HepG2 (cell line): ENCODE results near the gene GPATCH3. TPM values are rescaled to one million over a fixed set of nuclear protein-coding genes. Genes with fewer than 3 reads are reported as not detected.

Experiments used
- BCL6 ChIP-seq: IDR thresholded peaks from 2 replicates; pipeline ENCODE4 v1.6.1; 2016; ENCODE audit warnings: missing genetic modification reagents, missing compliant biosample characterization
- DNMT3B ChIP-seq: conservative IDR thresholded peaks from 2 replicates; pipeline ENCODE4 v1.6.1; 2016; ENCODE audit warnings: missing biosample characterization, control low read depth
- FOXP4 ChIP-seq: sonication (generic); formaldehyde crosslinking; IDR thresholded peaks from 2 replicates; pipeline ENCODE4 v1.4.0; 2020; ENCODE audit warnings: missing genetic modification reagents
- HOXA9 ChIP-seq: sonication (generic); formaldehyde crosslinking; IDR thresholded peaks from 2 replicates; pipeline ENCODE4 v1.8.1; 2022; ENCODE audit warnings: missing genetic modification reagents, mild to moderate bottlenecking, moderate library complexity, borderline replicate concordance
- HOXD1 ChIP-seq: sonication (generic); formaldehyde crosslinking; IDR thresholded peaks from 2 replicates; pipeline ENCODE4 v1.5.0; 2020; ENCODE audit warnings: missing genetic modification reagents
- MLX ChIP-seq: IDR thresholded peaks from 2 replicates; pipeline ENCODE4 v1.6.1; 2016
- MXI1 ChIP-seq: IDR thresholded peaks from 3 replicates; pipeline ENCODE4 v1.6.1; 2012; ENCODE audit warnings: low read depth, low read length, inconsistent platforms, borderline replicate concordance
- MYPOP ChIP-seq: sonication (generic); formaldehyde crosslinking; IDR thresholded peaks from 2 replicates; pipeline ENCODE4 v1.8.1; 2023; ENCODE audit warnings: mild to moderate bottlenecking, moderate library complexity, missing genetic modification reagents
- SKI ChIP-seq: fragments of 450-650 bp; IDR thresholded peaks from one replicate; pipeline ENCODE4 v1.6.1; 2018; ENCODE audit warnings: mild to moderate bottlenecking; ENCODE audit not compliant: partially characterized antibody
- SMAD3 ChIP-seq: sonication (generic); formaldehyde crosslinking; IDR thresholded peaks from 2 replicates; pipeline ENCODE4 v1.4.0; 2020; ENCODE audit warnings: missing genetic modification reagents
- SOX5 ChIP-seq: IDR thresholded peaks from 2 replicates; pipeline ENCODE4 v1.6.1; 2016; ENCODE audit warnings: borderline replicate concordance
- ZFP36L2 ChIP-seq: sonication (generic); formaldehyde crosslinking; IDR thresholded peaks from 2 replicates; pipeline ENCODE4 v1.4.0; 2020; ENCODE audit warnings: missing genetic modification reagents
- ZNF430 ChIP-seq: sonication (generic); formaldehyde crosslinking; IDR thresholded peaks from 2 replicates; pipeline ENCODE4 v1.9.0; 2021; ENCODE audit warnings: mild to moderate bottlenecking, missing genetic modification reagents
- ZNF446 ChIP-seq: sonication (generic); formaldehyde crosslinking; IDR thresholded peaks from 2 replicates; pipeline ENCODE4 v1.5.0; 2020; ENCODE audit warnings: mild to moderate bottlenecking, missing genetic modification reagents
- ZNF709 ChIP-seq: sonication (generic); formaldehyde crosslinking; IDR thresholded peaks from 2 replicates; pipeline ENCODE4 v1.5.0; 2020; ENCODE audit warnings: mild to moderate bottlenecking, missing genetic modification reagents
- polyA plus RNA-seq, 8 experiments: library from polyadenylated mRNA; depleted of rRNA in 3 of 8; stranded (reverse) in 7 of 8; unstranded in 1 of 8; fragments of >200 nt; fragmentation: Illumina TruSeq in 4 of 8; extraction: Trizol in 4 of 8; gene quantifications; 2 replicates each; pipeline versions ENCODE4 v1.2.1 to v1.2.3, GENCODE V29; 2011 to 2016; ENCODE audit warnings: low read depth in 4 of 8, missing spikeins in 1 of 8, mixed read lengths in 1 of 8; ENCODE audit not compliant: insufficient read depth in 1 of 8
- total RNA-seq, 5 experiments: library from RNA; depleted of rRNA; stranded (reverse); fragments of >200 nt; fragmentation: Illumina TruSeq; extraction: Trizol; gene quantifications; 2 replicates each; pipeline ENCODE4 v1.2.3, GENCODE V29; 2016; ENCODE audit warnings: low read depth in 1 of 5
- TF ChIP-seq, protein P1 (sequence below): sonication (generic); formaldehyde crosslinking; IDR thresholded peaks from 2 replicates; pipeline ENCODE4 v1.4.0; 2020; ENCODE audit warnings: missing genetic modification reagents, borderline replicate concordance
- TF ChIP-seq, protein P2 (sequence below): sonication (generic); formaldehyde crosslinking; IDR thresholded peaks from 2 replicates; pipeline ENCODE4 v1.4.0; 2020; ENCODE audit warnings: missing genetic modification reagents

GPATCH3 gene
- total and polyA plus RNA-seq, 2 of the 13 experiments (the other 11 are each of a cell fraction or from before 2014, with no cell fraction given), result 8.3 to 11.0 TPM

DNA sequence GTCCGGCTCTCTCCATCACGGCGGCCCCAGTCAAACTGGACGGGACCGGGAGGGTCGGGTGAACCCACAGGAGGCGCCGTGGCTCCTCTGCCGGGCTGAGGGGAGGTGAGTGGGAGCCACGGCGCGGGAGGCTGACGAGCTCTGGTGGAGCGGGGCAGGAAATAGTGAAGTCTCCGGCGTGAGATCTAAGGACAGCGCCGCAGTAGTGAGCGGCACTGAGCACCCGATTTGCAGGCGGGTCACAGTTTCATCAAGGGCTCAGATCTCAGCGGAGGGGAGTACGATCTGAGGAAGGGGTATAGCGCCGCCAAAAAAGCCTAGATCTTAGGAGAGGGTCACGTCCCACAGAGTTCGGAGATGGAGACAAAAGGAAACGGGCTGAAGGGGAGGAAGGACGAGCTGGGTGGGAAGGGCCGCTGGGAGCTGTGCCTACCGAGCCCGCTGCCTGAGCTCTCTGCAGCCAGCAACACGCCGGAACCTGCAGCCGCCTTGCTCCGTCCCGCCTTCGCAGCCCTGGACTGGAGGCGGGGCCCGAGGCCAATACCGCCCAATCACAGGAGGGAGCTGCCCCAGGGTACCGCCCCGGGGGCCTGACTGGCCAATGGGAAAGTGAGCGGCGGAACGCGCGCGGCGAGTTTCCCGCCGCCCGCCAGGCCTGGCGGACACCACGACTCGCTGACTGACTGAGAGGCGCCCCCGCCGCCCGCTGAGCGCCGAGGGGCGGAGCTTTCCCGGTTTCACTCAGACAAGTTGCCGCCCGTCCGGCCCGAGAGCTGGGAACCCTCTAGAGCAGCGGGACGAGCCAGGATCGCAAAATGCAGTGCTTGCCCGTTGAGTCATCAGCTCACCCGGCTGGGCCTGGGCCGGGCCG lies 35.4 kb downstream of the GPATCH3 start (continued):
- TF ChIP-seq, protein P1, sequence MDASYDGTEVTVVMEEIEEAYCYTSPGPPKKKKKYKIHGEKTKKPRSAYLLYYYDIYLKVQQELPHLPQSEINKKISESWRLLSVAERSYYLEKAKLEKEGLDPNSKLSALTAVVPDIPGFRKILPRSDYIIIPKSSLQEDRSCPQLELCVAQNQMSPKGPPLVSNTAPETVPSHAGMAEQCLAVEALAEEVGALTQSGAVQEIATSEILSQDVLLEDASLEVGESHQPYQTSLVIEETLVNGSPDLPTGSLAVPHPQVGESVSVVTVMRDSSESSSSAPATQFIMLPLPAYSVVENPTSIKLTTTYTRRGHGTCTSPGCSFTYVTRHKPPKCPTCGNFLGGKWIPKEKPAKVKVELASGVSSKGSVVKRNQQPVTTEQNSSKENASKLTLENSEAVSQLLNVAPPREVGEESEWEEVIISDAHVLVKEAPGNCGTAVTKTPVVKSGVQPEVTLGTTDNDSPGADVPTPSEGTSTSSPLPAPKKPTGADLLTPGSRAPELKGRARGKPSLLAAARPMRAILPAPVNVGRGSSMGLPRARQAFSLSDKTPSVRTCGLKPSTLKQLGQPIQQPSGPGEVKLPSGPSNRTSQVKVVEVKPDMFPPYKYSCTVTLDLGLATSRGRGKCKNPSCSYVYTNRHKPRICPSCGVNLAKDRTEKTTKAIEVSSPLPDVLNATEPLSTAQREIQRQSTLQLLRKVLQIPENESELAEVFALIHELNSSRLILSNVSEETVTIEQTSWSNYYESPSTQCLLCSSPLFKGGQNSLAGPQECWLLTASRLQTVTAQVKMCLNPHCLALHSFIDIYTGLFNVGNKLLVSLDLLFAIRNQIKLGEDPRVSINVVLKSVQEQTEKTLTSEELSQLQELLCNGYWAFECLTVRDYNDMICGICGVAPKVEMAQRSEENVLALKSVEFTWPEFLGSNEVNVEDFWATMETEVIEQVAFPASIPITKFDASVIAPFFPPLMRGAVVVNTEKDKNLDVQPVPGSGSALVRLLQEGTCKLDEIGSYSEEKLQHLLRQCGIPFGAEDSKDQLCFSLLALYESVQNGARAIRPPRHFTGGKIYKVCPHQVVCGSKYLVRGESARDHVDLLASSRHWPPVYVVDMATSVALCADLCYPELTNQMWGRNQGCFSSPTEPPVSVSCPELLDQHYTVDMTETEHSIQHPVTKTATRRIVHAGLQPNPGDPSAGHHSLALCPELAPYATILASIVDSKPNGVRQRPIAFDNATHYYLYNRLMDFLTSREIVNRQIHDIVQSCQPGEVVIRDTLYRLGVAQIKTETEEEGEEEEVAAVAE, result peak; percentile 53; the same call in 1 of the 2 replicates
- TF ChIP-seq SOX5 (CRISPR knock-in tag) (peak; percentile 26; the same call in 1 of the 2 replicates), SKI (peak; percentile 84), MLX (CRISPR knock-in tag) (no peak), ZFP36L2 (CRISPR knock-in tag) (no peak), ZNF709 (CRISPR knock-in tag) (peak; percentile 91), FOXP4 (peak; percentile 39; the same call in 1 of the 2 replicates), HOXD1 (CRISPR knock-in tag) (peak; percentile 57), MYPOP (CRISPR knock-in tag) (peak; percentile 86), ZNF446 (no peak; the same call in 1 of the 2 replicates), MXI1 (peak; percentile 80; the same call in 1 of the 3 replicates), BCL6 (CRISPR knock-in tag) (no peak), ZNF430 (peak; percentile 47), SMAD3 (peak; percentile 25; the same call in 1 of the 2 replicates), DNMT3B (CRISPR knock-in tag) (0 out of 2 replicates have a peak, but pooled peaks have one; percentile 29), HOXA9 (0 out of 2 replicates have a peak, but pooled peaks have one; percentile 66)
- TF ChIP-seq, protein P2, sequence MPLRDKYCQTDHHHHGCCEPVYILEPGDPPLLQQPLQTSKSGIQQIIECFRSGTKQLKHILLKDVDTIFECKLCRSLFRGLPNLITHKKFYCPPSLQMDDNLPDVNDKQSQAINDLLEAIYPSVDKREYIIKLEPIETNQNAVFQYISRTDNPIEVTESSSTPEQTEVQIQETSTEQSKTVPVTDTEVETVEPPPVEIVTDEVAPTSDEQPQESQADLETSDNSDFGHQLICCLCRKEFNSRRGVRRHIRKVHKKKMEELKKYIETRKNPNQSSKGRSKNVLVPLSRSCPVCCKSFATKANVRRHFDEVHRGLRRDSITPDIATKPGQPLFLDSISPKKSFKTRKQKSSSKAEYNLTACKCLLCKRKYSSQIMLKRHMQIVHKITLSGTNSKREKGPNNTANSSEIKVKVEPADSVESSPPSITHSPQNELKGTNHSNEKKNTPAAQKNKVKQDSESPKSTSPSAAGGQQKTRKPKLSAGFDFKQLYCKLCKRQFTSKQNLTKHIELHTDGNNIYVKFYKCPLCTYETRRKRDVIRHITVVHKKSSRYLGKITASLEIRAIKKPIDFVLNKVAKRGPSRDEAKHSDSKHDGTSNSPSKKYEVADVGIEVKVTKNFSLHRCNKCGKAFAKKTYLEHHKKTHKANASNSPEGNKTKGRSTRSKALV, result 0 out of 2 replicates have a peak, but pooled peaks have one; percentile 38
